HEK293 (cell line): ENCODE data around the gene ABCG8.

ENCODE experiments used
- CTCF ChIA-PET: fragments of 350-600 bp; formaldehyde crosslinking; extraction: SDS; loops from one replicate; lab custom pipeline; 2021; ENCODE audit warnings: antibody characterized with exemption; lab: Yijun Ruan, JAX
- POLR2A ChIA-PET: fragments of 300-600 bp; formaldehyde crosslinking; extraction: SDS; loops from one replicate; lab custom pipeline; 2020; ENCODE audit warnings: antibody characterized with exemption, inconsistent platforms; lab: Yijun Ruan, JAX
- H3K27ac ChIP-seq: fragments of 200-500 bp; sonication (Bioruptor generic); 2 replicates; pipeline ENCODE4 v1.5.1; 2014; ENCODE audit warnings: low read depth, low read length, control low read depth, inconsistent platforms; ENCODE audit errors: extremely low read depth
- H3K36me3 ChIP-seq, 2 experiments: fragments of 200-500 bp in 1 of 2; sonication (Bioruptor generic) in 1 of 2; 1 replicate in 1 of 2; 2 replicates in 1 of 2; pipeline ENCODE4 v1.5.1; 2014 to 2017; ENCODE audit warnings: inconsistent platforms in 2 of 2, low read length in 2 of 2; ENCODE audit not compliant: control insufficient read depth in 2 of 2, insufficient read depth in 1 of 2
- H3K4me1 ChIP-seq: fragments of 200-500 bp; sonication (Bioruptor generic); 2 replicates; pipeline ENCODE4 v1.5.1; 2014; ENCODE audit warnings: mild to moderate bottlenecking, low read length, inconsistent platforms; ENCODE audit not compliant: control insufficient read depth, insufficient read depth
- H3K4me3 ChIP-seq: 2 replicates; pipeline ENCODE4 v1.5.1; 2011; ENCODE audit warnings: low read depth, mild to moderate bottlenecking, control low read depth, low read length, moderate library complexity
- H3K9me3 ChIP-seq: fragments of 200-500 bp; sonication (Bioruptor generic); 2 replicates; pipeline ENCODE4 v1.5.1; 2014; ENCODE audit warnings: low read depth, low read length, inconsistent platforms; ENCODE audit not compliant: control insufficient read depth, insufficient read depth
- BCL11B ChIP-seq: fragments of 450-650 bp; formaldehyde crosslinking; IDR thresholded peaks from 2 replicates; pipeline ENCODE4 v1.5.1; 2016; ENCODE audit warnings: low read depth, missing biosample characterization, missing genetic modification characterization
- CTCF ChIP-seq: fragments of 450-650 bp; formaldehyde crosslinking; IDR thresholded peaks from 2 replicates; pipeline ENCODE4 v1.5.1; 2016; ENCODE audit warnings: missing biosample characterization, missing genetic modification characterization
- GFI1B ChIP-seq: fragments of 450-650 bp; formaldehyde crosslinking; IDR thresholded peaks from 2 replicates; pipeline ENCODE4 v1.5.1; 2016; ENCODE audit warnings: missing biosample characterization, missing genetic modification characterization
- GLI2 ChIP-seq: fragments of 450-650 bp; formaldehyde crosslinking; IDR thresholded peaks from 2 replicates; pipeline ENCODE4; 2017; ENCODE audit warnings: missing biosample characterization, missing genetic modification characterization, low read depth, borderline replicate concordance
- GLI4 ChIP-seq: fragments of 450-650 bp; formaldehyde crosslinking; IDR thresholded peaks from 2 replicates; pipeline ENCODE4 v1.5.1; 2016; ENCODE audit warnings: missing biosample characterization, missing genetic modification characterization
- HOXD13 ChIP-seq: sonication (generic); formaldehyde crosslinking; IDR thresholded peaks from 2 replicates; pipeline ENCODE4 v1.8.0; 2022; ENCODE audit warnings: missing genetic modification reagents, borderline replicate concordance
- KLF10 ChIP-seq: fragments of 450-650 bp; IDR thresholded peaks from 2 replicates; pipeline ENCODE4 v1.5.1; 2018; ENCODE audit warnings: missing biosample characterization, mild to moderate bottlenecking, missing genetic modification characterization
- SETDB1 ChIP-seq: IDR thresholded peaks from one replicate; pipeline ENCODE4 v1.6.1; 2017; ENCODE audit warnings: mild to moderate bottlenecking, low read length, moderate library complexity, mixed read lengths; ENCODE audit not compliant: insufficient read length
- TRIM28 ChIP-seq: IDR thresholded peaks from 2 replicates; pipeline ENCODE4 v1.6.1; 2011; ENCODE audit warnings: low read length, control low read depth, borderline replicate concordance
- ZEB2 ChIP-seq: fragments of 450-650 bp; formaldehyde crosslinking; IDR thresholded peaks from 2 replicates; pipeline ENCODE4 v1.5.1; 2016; ENCODE audit warnings: missing biosample characterization, missing genetic modification characterization
- ZFP69B ChIP-seq: fragments of 450-650 bp; formaldehyde crosslinking; IDR thresholded peaks from 2 replicates; pipeline ENCODE4 v1.5.1; 2016; ENCODE audit warnings: missing biosample characterization, missing genetic modification characterization
- ZNF146 ChIP-seq: fragments of 450-650 bp; formaldehyde crosslinking; IDR thresholded peaks from 2 replicates; pipeline ENCODE4 v1.5.1; 2016; ENCODE audit warnings: missing biosample characterization, missing genetic modification characterization
- ZNF174 ChIP-seq: fragments of 450-650 bp; formaldehyde crosslinking; IDR thresholded peaks from 2 replicates; pipeline ENCODE4 v1.5.0; 2017; ENCODE audit warnings: missing biosample characterization, mild to moderate bottlenecking, missing genetic modification characterization
- ZNF221 ChIP-seq: fragments of 450-650 bp; formaldehyde crosslinking; IDR thresholded peaks from 2 replicates; pipeline ENCODE4 v1.5.1; 2017; ENCODE audit warnings: missing biosample characterization, missing genetic modification characterization, borderline replicate concordance
- ZNF223 ChIP-seq: fragments of 450-650 bp; formaldehyde crosslinking; IDR thresholded peaks from 2 replicates; pipeline ENCODE4 v1.5.1; 2016; ENCODE audit warnings: missing biosample characterization, missing genetic modification characterization
- ZNF24 ChIP-seq: fragments of 450-650 bp; formaldehyde crosslinking; IDR thresholded peaks from 2 replicates; pipeline ENCODE4 v1.5.1; 2016; ENCODE audit warnings: missing biosample characterization, missing genetic modification characterization
- ZNF362 ChIP-seq: fragments of 450-650 bp; formaldehyde crosslinking; IDR thresholded peaks from 2 replicates; pipeline ENCODE4 v1.5.1; 2016; ENCODE audit warnings: missing biosample characterization, missing genetic modification characterization
- ZNF394 ChIP-seq: fragments of 450-650 bp; formaldehyde crosslinking; IDR thresholded peaks from 2 replicates; pipeline ENCODE4 v1.5.1; 2016; ENCODE audit warnings: missing biosample characterization, missing genetic modification characterization, mild to moderate bottlenecking, moderate library complexity, borderline replicate concordance
- ZNF473 ChIP-seq: fragments of 450-650 bp; formaldehyde crosslinking; IDR thresholded peaks from 2 replicates; pipeline ENCODE4 v1.5.1; 2017; ENCODE audit warnings: missing biosample characterization, missing genetic modification characterization
- ZNF510 ChIP-seq: fragments of 450-650 bp; formaldehyde crosslinking; IDR thresholded peaks from 2 replicates; pipeline ENCODE4 v1.5.1; 2018; ENCODE audit warnings: mild to moderate bottlenecking, missing genetic modification characterization, missing biosample characterization; ENCODE audit not compliant: insufficient replicate concordance
- ZNF514 ChIP-seq: fragments of 450-650 bp; formaldehyde crosslinking; IDR thresholded peaks from 2 replicates; pipeline ENCODE4 v1.5.1; 2016; ENCODE audit warnings: missing biosample characterization, missing genetic modification characterization
- ZNF558 ChIP-seq: fragments of 450-650 bp; formaldehyde crosslinking; IDR thresholded peaks from 2 replicates; pipeline ENCODE4 v1.5.1; 2016; ENCODE audit warnings: missing biosample characterization, missing genetic modification characterization
- ZNF560 ChIP-seq: fragments of 450-650 bp; formaldehyde crosslinking; IDR thresholded peaks from 2 replicates; pipeline ENCODE4 v1.5.1; 2017; ENCODE audit warnings: missing biosample characterization, missing genetic modification characterization, borderline replicate concordance
- ZNF658 ChIP-seq: fragments of 450-650 bp; formaldehyde crosslinking; IDR thresholded peaks from 2 replicates; pipeline ENCODE4; 2016; ENCODE audit warnings: missing biosample characterization, missing genetic modification characterization
- ZNF660 ChIP-seq: fragments of 450-650 bp; IDR thresholded peaks from 2 replicates; pipeline ENCODE4 v1.5.1; 2018; ENCODE audit warnings: missing biosample characterization, mild to moderate bottlenecking, missing genetic modification characterization
- ZNF664 ChIP-seq: fragments of 450-650 bp; formaldehyde crosslinking; IDR thresholded peaks from 2 replicates; pipeline ENCODE4 v1.5.1; 2016; ENCODE audit warnings: missing biosample characterization, missing genetic modification characterization
- ZNF791 ChIP-seq: fragments of 450-650 bp; formaldehyde crosslinking; IDR thresholded peaks from 2 replicates; pipeline ENCODE4 v1.5.1; 2016; ENCODE audit warnings: missing biosample characterization, missing genetic modification characterization
- ZSCAN4 ChIP-seq: fragments of 450-650 bp; formaldehyde crosslinking; IDR thresholded peaks from 2 replicates; pipeline ENCODE4 v1.5.1; 2017; ENCODE audit warnings: missing biosample characterization, missing genetic modification characterization
- TF ChIP-seq, protein P1 (sequence below): fragments of 450-650 bp; formaldehyde crosslinking; IDR thresholded peaks from 2 replicates; pipeline ENCODE4 v1.5.0; 2017; ENCODE audit warnings: missing biosample characterization, missing genetic modification characterization, borderline replicate concordance
- TF ChIP-seq, protein P2 (sequence below): fragments of 450-650 bp; formaldehyde crosslinking; IDR thresholded peaks from 2 replicates; pipeline ENCODE4 v1.5.1; 2017; ENCODE audit warnings: missing biosample characterization, missing genetic modification characterization

ABCG8 gene

GRCh38 chr2:43854671-43855070 lies 15.9 kb downstream of the ABCG8 start:
- ChIA-PET CTCF (no interaction called here), POLR2A (no interaction called here)
- Histone ChIP-seq H3K36me3 (no peaks in the 10 kb centered on the region), H3K4me3 (no peak overlapping the region), H3K4me1 (no peaks in the 10 kb centered on the region), H3K27ac (no peak overlapping the region), H3K9me3 (no peaks in the 10 kb centered on the region)
- no peak for TF ChIP-seq KLF10 (tag by site-specific recombination)
- no peak for TF ChIP-seq ZNF146
- no peak for TF ChIP-seq ZNF362 (tag by site-specific recombination)
- no peak for TF ChIP-seq ZNF221 (tag by site-specific recombination)
- no peak for TF ChIP-seq ZNF560 (tag by site-specific recombination)
- TF ChIP-seq ZNF174 (tag by site-specific recombination), result no peak
- no peak for TF ChIP-seq ZEB2 (tag by site-specific recombination)
- no peak for TF ChIP-seq ZNF473 (tag by site-specific recombination)
- TF ChIP-seq, protein P1, sequence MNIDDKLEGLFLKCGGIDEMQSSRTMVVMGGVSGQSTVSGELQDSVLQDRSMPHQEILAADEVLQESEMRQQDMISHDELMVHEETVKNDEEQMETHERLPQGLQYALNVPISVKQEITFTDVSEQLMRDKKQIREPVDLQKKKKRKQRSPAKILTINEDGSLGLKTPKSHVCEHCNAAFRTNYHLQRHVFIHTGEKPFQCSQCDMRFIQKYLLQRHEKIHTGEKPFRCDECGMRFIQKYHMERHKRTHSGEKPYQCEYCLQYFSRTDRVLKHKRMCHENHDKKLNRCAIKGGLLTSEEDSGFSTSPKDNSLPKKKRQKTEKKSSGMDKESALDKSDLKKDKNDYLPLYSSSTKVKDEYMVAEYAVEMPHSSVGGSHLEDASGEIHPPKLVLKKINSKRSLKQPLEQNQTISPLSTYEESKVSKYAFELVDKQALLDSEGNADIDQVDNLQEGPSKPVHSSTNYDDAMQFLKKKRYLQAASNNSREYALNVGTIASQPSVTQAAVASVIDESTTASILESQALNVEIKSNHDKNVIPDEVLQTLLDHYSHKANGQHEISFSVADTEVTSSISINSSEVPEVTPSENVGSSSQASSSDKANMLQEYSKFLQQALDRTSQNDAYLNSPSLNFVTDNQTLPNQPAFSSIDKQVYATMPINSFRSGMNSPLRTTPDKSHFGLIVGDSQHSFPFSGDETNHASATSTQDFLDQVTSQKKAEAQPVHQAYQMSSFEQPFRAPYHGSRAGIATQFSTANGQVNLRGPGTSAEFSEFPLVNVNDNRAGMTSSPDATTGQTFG (tag by site-specific recombination), result no peak
- no peak for TF ChIP-seq TRIM28
- TF ChIP-seq GFI1B (tag by site-specific recombination), result no peak
- TF ChIP-seq ZNF24 (tag by site-specific recombination), result no peak
- no peak for TF ChIP-seq ZNF664 (tag by site-specific recombination)
- no peak for TF ChIP-seq ZNF660
- TF ChIP-seq GLI4 (tag by site-specific recombination), result no peak
- no peak for TF ChIP-seq ZNF558 (tag by site-specific recombination)
- TF ChIP-seq ZNF658 (tag by site-specific recombination), result no peak
- no peak for TF ChIP-seq GLI2 (tag by site-specific recombination)
- no peak for TF ChIP-seq BCL11B

DNA sequence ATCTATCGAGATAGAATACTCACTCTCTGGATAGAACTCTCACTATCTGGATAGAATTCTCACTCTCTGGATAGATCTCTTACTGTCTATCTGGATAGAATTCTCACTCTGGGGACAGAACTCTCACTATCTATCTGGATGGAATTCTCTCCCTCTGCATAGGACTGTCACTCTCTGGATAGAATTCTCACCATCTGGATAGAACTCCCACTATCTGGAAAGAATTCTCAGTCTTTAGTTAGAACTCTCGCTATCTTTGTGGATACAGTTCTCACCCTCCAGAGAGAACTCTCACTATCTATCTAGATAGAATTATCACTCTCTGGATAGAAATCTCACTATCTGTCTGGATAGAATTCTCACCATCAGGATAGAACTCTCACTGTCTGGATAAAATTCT lies 16.5 kb downstream of the ABCG8 start:
- Histone ChIP-seq H3K36me3 (no peaks in the 10 kb centered on the region), H3K9me3 (no peaks in the 10 kb centered on the region), H3K27ac (no peak overlapping the region), H3K4me3 (no peak overlapping the region), H3K4me1 (no peaks in the 10 kb centered on the region)
- ChIA-PET CTCF (no interaction called here), POLR2A (no interaction called here)
- TF ChIP-seq ZNF791 (tag by site-specific recombination), result no peak
- no peak for TF ChIP-seq ZFP69B
- no peak for TF ChIP-seq HOXD13 (CRISPR knock-in tag)
- no peak for TF ChIP-seq ZNF510 (tag by site-specific recombination)
- TF ChIP-seq ZNF394 (tag by site-specific recombination), result no peak
- no peak for TF ChIP-seq SETDB1
- TF ChIP-seq ZNF223 (tag by site-specific recombination), result no peak
- no peak for TF ChIP-seq KLF10 (tag by site-specific recombination)
- TF ChIP-seq ZSCAN4 (tag by site-specific recombination), result no peak
- no peak for TF ChIP-seq ZNF514 (tag by site-specific recombination)
- TF ChIP-seq, protein P2, sequence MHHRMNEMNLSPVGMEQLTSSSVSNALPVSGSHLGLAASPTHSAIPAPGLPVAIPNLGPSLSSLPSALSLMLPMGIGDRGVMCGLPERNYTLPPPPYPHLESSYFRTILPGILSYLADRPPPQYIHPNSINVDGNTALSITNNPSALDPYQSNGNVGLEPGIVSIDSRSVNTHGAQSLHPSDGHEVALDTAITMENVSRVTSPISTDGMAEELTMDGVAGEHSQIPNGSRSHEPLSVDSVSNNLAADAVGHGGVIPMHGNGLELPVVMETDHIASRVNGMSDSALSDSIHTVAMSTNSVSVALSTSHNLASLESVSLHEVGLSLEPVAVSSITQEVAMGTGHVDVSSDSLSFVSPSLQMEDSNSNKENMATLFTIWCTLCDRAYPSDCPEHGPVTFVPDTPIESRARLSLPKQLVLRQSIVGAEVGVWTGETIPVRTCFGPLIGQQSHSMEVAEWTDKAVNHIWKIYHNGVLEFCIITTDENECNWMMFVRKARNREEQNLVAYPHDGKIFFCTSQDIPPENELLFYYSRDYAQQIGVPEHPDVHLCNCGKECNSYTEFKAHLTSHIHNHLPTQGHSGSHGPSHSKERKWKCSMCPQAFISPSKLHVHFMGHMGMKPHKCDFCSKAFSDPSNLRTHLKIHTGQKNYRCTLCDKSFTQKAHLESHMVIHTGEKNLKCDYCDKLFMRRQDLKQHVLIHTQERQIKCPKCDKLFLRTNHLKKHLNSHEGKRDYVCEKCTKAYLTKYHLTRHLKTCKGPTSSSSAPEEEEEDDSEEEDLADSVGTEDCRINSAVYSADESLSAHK (tag by site-specific recombination), result no peak
- no peak for TF ChIP-seq CTCF (tag by site-specific recombination)
